Measurements from ENCODE around the gene DIPK1A. TPM values are rescaled to one million over a fixed set of nuclear protein-coding genes. Genes with fewer than 3 reads are reported as not detected.

The DIPK1A gene
- polyA plus RNA-seq, 2 of the 4 experiments (the other 2 are of a cell fraction): 12.4 to 21.1 TPM

DNA sequence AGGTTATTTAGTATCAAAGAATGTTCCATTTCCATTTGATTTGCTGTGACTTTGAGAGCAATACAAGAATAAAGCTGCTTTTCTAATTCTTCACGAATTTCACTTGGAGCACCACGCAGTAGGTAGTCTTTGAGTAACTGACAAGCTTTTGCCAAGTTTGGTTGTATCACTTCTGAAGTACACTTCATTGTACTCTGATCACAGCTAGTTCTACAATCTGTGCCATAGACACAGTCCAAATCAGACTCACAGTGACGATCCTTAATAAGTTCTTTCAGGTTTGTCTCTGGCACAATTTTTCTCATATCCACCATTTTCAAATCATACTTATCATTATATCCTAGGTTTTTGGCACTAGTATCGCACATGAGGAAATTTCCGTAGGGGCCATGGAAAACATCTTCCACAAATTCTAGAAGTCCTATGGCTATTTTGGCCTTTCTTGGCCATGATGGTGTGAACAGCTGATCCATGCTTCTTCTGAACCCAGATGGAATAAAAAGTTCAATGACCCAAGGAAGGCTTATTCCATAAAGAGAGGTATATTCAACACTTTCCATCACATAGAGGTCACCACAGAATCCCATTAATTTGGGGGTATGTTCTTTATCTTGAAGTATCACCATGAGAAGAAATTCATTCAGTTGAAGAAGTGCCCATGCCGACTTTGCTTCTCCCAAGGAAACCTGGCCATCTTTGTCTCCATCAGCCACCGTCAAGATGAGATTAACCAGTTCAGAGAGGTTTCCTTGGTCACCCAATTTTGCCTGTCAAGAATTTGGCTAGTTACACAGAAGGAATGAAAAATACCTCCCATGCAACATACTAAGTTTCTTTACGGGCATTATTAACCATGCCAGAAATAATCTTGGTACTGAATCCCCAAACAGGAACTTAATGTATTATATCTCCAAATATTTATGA, 117.6 kb downstream of the DIPK1A start:
- no peaks in the 10 kb centered on the region for H3K9me3 ChIP-seq
- WGBS (ENCODE audit: missing lambda C conversion rate): 92% methylated on average over 8 of the region's 8 CpGs
- H3K4me3 ChIP-seq: no peak overlapping the region
- POLR2A ChIA-PET: interaction anchor here (2.7 kb wide), 1 partner anchor 12 kb away, joined by 13 read pairs; the partner anchor contains the start of gene RPL5
- no peak overlapping the region for H3K4me2 ChIP-seq
- no peak for DNase-seq (ENCODE audit: low read depth in 1 of 2, low spot score in 1 of 2)
- FAIRE-seq: no peak
- peaks cover 6% of the 10 kb centered on the region; the same call in 2 of the 3 replicates for H3K4me1 ChIP-seq
- H3K27ac ChIP-seq: no peak overlapping the region
- ATAC-seq: peak in 1 of 2 experiments; percentile 20; a peak in 2 of 6 replicates
- CTCF ChIA-PET: interaction anchor here (1.0 to 1.8 kb wide), 3 partner anchors 9 to 83 kb away, joined by 3 to 7 read pairs (median 6); partner anchors contain the start of gene RPL5
- TF ChIP-seq MYC (IDR thresholded peaks at IDR 0.05; ENCODE audit: borderline replicate concordance, low read length): no peak
- no peak for TF ChIP-seq EHMT2 (IDR thresholded peaks at IDR 0.05; ENCODE audit: low read depth)
- TF ChIP-seq TP53 (CRISPR knock-in tag; IDR thresholded peaks at IDR 0.05): no peak
- TF ChIP-seq EP300 (IDR thresholded peaks at IDR 0.05): no peak
- no peak for TF ChIP-seq KDM5A (IDR thresholded peaks at IDR 0.05)
- no peak for TF ChIP-seq CBX8 (IDR thresholded peaks at IDR 0.05)
- TF ChIP-seq CHD4 (IDR thresholded peaks at IDR 0.05; ENCODE audit: borderline replicate concordance): no peak
- TF ChIP-seq CBX2 (IDR thresholded peaks at IDR 0.05; ENCODE audit: borderline replicate concordance, low read depth): no peak
- TF ChIP-seq, protein P1, sequence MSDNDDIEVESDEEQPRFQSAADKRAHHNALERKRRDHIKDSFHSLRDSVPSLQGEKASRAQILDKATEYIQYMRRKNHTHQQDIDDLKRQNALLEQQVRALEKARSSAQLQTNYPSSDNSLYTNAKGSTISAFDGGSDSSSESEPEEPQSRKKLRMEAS (IDR thresholded peaks at IDR 0.05): no peak
- TF ChIP-seq PHF8 (IDR thresholded peaks at IDR 0.05; ENCODE audit: borderline replicate concordance, low read depth): no peak
- TF ChIP-seq, protein P2, sequence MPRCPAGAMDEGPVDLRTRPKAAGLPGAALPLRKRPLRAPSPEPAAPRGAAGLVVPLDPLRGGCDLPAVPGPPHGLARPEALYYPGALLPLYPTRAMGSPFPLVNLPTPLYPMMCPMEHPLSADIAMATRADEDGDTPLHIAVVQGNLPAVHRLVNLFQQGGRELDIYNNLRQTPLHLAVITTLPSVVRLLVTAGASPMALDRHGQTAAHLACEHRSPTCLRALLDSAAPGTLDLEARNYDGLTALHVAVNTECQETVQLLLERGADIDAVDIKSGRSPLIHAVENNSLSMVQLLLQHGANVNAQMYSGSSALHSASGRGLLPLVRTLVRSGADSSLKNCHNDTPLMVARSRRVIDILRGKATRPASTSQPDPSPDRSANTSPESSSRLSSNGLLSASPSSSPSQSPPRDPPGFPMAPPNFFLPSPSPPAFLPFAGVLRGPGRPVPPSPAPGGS (IDR thresholded peaks at IDR 0.05): no peak
- TF ChIP-seq FOXS1 (CRISPR knock-in tag; IDR thresholded peaks at IDR 0.05): no peak
- TF ChIP-seq EHF (CRISPR knock-in tag; IDR thresholded peaks at IDR 0.05): no peak
- no peak for TF ChIP-seq RCOR1 (IDR thresholded peaks at IDR 0.05; ENCODE audit: low read depth, low read length)
- TF ChIP-seq GATA3 (IDR thresholded peaks at IDR 0.05; ENCODE audit: borderline replicate concordance): no peak
- TF ChIP-seq, protein P3, sequence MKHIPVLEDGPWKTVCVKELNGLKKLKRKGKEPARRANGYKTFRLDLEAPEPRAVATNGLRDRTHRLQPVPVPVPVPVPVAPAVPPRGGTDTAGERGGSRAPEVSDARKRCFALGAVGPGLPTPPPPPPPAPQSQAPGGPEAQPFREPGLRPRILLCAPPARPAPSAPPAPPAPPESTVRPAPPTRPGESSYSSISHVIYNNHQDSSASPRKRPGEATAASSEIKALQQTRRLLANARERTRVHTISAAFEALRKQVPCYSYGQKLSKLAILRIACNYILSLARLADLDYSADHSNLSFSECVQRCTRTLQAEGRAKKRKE (CRISPR knock-in tag; IDR thresholded peaks at IDR 0.05; ENCODE audit: low read depth): no peak
- no peak for TF ChIP-seq HEYL (CRISPR knock-in tag; IDR thresholded peaks at IDR 0.05)
- no peak for TF ChIP-seq HOXB13 (CRISPR knock-in tag; IDR thresholded peaks at IDR 0.05; ENCODE audit: low read depth)
- TF ChIP-seq, protein P4, sequence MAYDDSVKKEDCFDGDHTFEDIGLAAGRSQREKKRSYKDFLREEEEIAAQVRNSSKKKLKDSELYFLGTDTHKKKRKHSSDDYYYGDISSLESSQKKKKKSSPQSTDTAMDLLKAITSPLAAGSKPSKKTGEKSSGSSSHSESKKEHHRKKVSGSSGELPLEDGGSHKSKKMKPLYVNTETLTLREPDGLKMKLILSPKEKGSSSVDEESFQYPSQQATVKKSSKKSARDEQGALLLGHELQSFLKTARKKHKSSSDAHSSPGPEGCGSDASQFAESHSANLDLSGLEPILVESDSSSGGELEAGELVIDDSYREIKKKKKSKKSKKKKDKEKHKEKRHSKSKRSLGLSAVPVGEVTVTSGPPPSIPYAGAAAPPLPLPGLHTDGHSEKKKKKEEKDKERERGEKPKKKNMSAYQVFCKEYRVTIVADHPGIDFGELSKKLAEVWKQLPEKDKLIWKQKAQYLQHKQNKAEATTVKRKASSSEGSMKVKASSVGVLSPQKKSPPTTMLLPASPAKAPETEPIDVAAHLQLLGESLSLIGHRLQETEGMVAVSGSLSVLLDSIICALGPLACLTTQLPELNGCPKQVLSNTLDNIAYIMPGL (CRISPR knock-in tag; IDR thresholded peaks at IDR 0.05; ENCODE audit: borderline replicate concordance): no peak

DNA sequence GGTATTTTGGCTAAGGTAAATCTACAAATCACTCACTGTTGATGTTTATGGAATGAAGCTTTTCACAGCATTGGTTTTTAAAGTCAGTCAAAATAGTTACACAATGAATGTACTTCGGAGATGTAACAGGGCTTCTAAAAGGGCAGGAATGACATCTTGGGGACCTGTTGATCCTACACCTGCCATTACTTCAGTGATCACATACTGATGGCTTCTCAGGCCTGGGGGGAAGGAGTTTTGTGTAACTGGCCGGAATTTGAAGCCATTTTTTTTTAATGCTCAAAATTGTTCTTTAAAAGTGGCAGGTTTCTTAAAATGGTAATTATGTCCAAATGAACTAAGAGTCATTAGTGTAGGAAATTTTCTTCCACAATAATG, 118.2 kb downstream of the DIPK1A start:
- CTCF ChIA-PET: interaction anchor here (0.7 to 1.8 kb wide), 5 partner anchors 8 to 94 kb away, joined by 3 to 7 read pairs (median 4); partner anchors contain the start of gene RPL5
- TF ChIP-seq RARB (CRISPR knock-in tag; IDR thresholded peaks at IDR 0.05) (0 out of 2 replicates have a peak, but pooled peaks have one; percentile 2), ZC3H11A (IDR thresholded peaks at IDR 0.05) (no peak)
- no peak for FAIRE-seq
- Histone ChIP-seq H3K4me2 (no peak overlapping the region), H3K4me3 (no peak overlapping the region), H3K4me1 (peaks cover 7% of the 10 kb centered on the region; the same call in 2 of the 3 replicates), H3K27ac (no peak overlapping the region), H3K9me3 (no peaks in the 10 kb centered on the region)
- no peak for DNase-seq (ENCODE audit: low read depth in 1 of 2, low spot score in 1 of 2)
- no peak for ATAC-seq
- 33% methylated on average over 2 of the region's 2 CpGs for WGBS (ENCODE audit: missing lambda C conversion rate)
- POLR2A ChIA-PET: interaction anchor here (2.7 kb wide), 1 partner anchor 11 kb away, joined by 13 read pairs; the partner anchor contains the start of gene RPL5
